NB4 (cell line): ENCODE results near the gene ADSS1.

ENCODE experiments used
- DNase-seq: peaks from one replicate; pipeline ENCODE4 v3.0.0; 2010; ENCODE audit warnings: low read depth
- H3K4me3 ChIP-seq: one replicate; pipeline ENCODE4 v1.5.1; 2011; ENCODE audit warnings: mild to moderate bottlenecking, low read depth, low read length, moderate library complexity
- CTCF ChIP-seq: IDR thresholded peaks from one replicate; pipeline ENCODE4 v1.5.1; 2012; ENCODE audit warnings: low read depth, low read length
- MAX ChIP-seq: IDR thresholded peaks from 2 replicates; pipeline ENCODE4 v1.6.1; 2011; ENCODE audit warnings: low read depth, low read length
- MYC ChIP-seq: IDR thresholded peaks from 2 replicates; pipeline ENCODE4 v1.6.1; 2011; ENCODE audit warnings: low read depth, low read length
- POLR2A ChIP-seq: IDR thresholded peaks from 2 replicates; pipeline ENCODE4 v1.6.1; 2011; ENCODE audit warnings: mild to moderate bottlenecking; ENCODE audit not compliant: insufficient read length; ENCODE audit errors: extremely low read depth

Gene ADSS1

GRCh38 chr14:104773505-104774452 lies 49.8 kb downstream of the ADSS1 start:
- no peak for DNase-seq
- H3K4me3 ChIP-seq: no peak overlapping the region
- no peak for TF ChIP-seq MAX
- TF ChIP-seq CTCF: no peak
- TF ChIP-seq POLR2A: no peak
- TF ChIP-seq MYC: no peak

GRCh38 chr14:104774453-104775072 lies 50.5 kb downstream of the ADSS1 start:
- TF ChIP-seq POLR2A (no peak), CTCF (no peak), MAX (no peak), MYC (no peak)
- H3K4me3 ChIP-seq: no peak overlapping the region
- no peak for DNase-seq

- no peak overlapping the region for H3K4me3 ChIP-seq
- no peak for DNase-seq
- TF ChIP-seq MYC (no peak), POLR2A (no peak), CTCF (no peak), MAX (no peak)
These were observed 51.1 kb downstream of the ADSS1 start for GRCh38 chr14:104775073-104775489.

- no peak for DNase-seq
- no peak for TF ChIP-seq POLR2A
- no peak for TF ChIP-seq MAX
- TF ChIP-seq MYC: no peak
- no peak for TF ChIP-seq CTCF
These were observed 52.5 kb downstream of the ADSS1 start for GRCh38 chr14:104776481-104776880.

GRCh38 chr14:104776961-104777807 lies 53.2 kb downstream of the ADSS1 start:
- H3K4me3 ChIP-seq: no peak overlapping the region
- DNase-seq: no peak
- TF ChIP-seq MAX (no peak), MYC (no peak), POLR2A (no peak), CTCF (no peak)

More at GRCh38 chr14:104776481-104776880, 52.5 kb downstream of the ADSS1 start:
- H3K4me3 ChIP-seq: no peak overlapping the region
